ENCODE results near the gene NSG1. TPM values are rescaled to one million over a fixed set of nuclear protein-coding genes. Genes with fewer than 3 reads are reported as not detected.

NSG1 gene
- total and polyA plus RNA-seq, 7 donors: 1.4 to 9.6 (median 3.8) TPM

DNA sequence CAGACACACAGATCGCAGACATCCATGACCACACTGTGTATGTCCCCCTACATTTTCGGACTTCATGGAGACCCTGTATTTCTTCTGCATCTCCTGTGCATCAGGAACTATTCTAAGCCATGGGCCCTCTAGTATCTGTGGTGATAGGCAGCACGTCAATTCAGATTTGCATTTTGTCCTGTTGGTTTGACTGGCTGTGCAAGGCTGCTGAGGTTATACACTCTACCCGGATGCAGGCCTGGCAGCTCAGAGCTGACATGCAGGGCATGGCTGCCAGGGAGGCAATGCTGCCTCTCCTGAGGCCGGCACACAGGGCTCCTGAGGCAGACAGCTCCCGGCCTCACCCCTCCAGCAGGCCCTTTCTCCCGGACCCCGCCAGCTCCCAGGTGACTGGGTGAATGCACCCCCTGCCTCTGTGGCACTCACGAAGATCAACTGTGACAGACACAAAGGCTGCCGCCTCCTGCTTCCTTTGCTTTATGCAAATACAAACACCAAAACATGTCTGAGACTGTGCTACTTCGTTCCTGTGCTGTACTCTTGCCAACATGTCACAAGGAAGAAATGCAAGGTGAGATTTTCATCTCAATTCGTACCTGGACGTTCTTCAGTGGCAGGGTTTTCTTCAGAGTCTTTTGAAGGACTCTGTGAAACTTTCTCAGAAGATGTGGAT lies 51.0 kb downstream of the NSG1 start:
- Histone ChIP-seq H3K9me3 (no peaks in the 10 kb centered on the region), H3K4me3 (no peak overlapping the region), H3K27ac (no peak overlapping the region), H3K4me1 (no peaks in the 10 kb centered on the region), H3K36me3 (peaks cover 0 to 54% (median 15%) of the 10 kb centered on the region in 4 donors), H3K27me3 (no peaks in the 10 kb centered on the region)
- no peak for TF ChIP-seq POLR2AphosphoS5 (IDR thresholded peaks at IDR 0.05)
- TF ChIP-seq, protein P1, sequence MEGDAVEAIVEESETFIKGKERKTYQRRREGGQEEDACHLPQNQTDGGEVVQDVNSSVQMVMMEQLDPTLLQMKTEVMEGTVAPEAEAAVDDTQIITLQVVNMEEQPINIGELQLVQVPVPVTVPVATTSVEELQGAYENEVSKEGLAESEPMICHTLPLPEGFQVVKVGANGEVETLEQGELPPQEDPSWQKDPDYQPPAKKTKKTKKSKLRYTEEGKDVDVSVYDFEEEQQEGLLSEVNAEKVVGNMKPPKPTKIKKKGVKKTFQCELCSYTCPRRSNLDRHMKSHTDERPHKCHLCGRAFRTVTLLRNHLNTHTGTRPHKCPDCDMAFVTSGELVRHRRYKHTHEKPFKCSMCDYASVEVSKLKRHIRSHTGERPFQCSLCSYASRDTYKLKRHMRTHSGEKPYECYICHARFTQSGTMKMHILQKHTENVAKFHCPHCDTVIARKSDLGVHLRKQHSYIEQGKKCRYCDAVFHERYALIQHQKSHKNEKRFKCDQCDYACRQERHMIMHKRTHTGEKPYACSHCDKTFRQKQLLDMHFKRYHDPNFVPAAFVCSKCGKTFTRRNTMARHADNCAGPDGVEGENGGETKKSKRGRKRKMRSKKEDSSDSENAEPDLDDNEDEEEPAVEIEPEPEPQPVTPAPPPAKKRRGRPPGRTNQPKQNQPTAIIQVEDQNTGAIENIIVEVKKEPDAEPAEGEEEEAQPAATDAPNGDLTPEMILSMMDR (IDR thresholded peaks at IDR 0.05): no peak
- TF ChIP-seq EP300 (IDR thresholded peaks at IDR 0.05): no peak
- TF ChIP-seq POLR2A (IDR thresholded peaks at IDR 0.05): no peak
- WGBS, 2 donors: 93 to 96% methylated on average over 13 of the region's 13 CpGs
- intact Hi-C loops (cut with DNase I): no loop called here
- DNase-seq: no peak

DNA sequence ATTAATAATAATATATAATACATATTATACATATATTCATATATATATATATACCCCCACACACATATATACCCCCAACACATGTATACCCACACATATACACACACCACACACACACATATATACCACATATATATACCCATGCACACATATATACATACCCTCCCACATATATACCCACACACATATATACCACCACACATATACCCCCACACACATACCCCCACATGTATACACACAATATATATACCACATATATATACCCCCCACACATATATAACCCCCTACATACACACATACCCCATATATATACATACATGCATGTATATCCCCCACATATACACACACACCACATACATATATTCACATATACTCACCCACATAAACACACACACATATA lies 52.0 kb downstream of the NSG1 start:
- Histone ChIP-seq H3K27ac (no peak overlapping the region), H3K4me3 (no peak overlapping the region), H3K36me3 (peaks cover 0 to 44% (median 12%) of the 10 kb centered on the region in 4 donors), H3K27me3 (no peaks in the 10 kb centered on the region), H3K9me3 (no peaks in the 10 kb centered on the region), H3K4me1 (no peaks in the 10 kb centered on the region)
- no peak for DNase-seq
- intact Hi-C loops (cut with DNase I): no loop called here
- TF ChIP-seq EP300 (IDR thresholded peaks at IDR 0.05) (no peak), POLR2A (IDR thresholded peaks at IDR 0.05) (no peak), POLR2AphosphoS5 (IDR thresholded peaks at IDR 0.05) (no peak)
- TF ChIP-seq, protein P1 (IDR thresholded peaks at IDR 0.05): no peak

DNA sequence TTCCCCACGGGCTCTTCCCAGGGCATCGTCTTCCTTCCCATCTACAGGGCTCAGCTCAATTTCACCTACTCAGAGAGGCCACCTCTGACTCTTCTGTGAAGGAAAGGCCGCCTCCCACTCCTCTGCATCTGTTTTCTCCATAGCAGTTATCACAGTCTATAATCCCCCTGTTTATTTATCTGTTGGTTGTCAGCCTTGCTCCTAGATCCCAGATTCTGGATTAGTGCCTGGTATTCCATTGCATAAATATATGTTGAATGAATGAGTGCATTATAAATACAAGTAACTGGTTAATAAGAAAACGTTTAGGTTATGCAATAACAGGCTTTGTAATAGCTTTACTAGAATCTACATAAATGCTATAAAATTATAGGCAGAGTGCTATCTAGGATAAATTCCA lies 52.9 kb downstream of the NSG1 start:
- H3K4me1 ChIP-seq: no peaks in the 10 kb centered on the region
- 76% methylated on average over 4 of the region's 4 CpGs for WGBS, 2 donors
- H3K4me3 ChIP-seq: no peak overlapping the region
- intact Hi-C loops (cut with DNase I): no loop called here
- no peaks in the 10 kb centered on the region for H3K9me3 ChIP-seq
- no peak overlapping the region for H3K27ac ChIP-seq
- H3K36me3 ChIP-seq: peaks cover 0 to 40% (median 8%) of the 10 kb centered on the region in 4 donors
- no peak for DNase-seq
- H3K27me3 ChIP-seq: no peaks in the 10 kb centered on the region
- TF ChIP-seq, protein P1 (IDR thresholded peaks at IDR 0.05): no peak
- TF ChIP-seq POLR2A (IDR thresholded peaks at IDR 0.05) (no peak), POLR2AphosphoS5 (IDR thresholded peaks at IDR 0.05) (no peak), EP300 (IDR thresholded peaks at IDR 0.05) (no peak)

DNA sequence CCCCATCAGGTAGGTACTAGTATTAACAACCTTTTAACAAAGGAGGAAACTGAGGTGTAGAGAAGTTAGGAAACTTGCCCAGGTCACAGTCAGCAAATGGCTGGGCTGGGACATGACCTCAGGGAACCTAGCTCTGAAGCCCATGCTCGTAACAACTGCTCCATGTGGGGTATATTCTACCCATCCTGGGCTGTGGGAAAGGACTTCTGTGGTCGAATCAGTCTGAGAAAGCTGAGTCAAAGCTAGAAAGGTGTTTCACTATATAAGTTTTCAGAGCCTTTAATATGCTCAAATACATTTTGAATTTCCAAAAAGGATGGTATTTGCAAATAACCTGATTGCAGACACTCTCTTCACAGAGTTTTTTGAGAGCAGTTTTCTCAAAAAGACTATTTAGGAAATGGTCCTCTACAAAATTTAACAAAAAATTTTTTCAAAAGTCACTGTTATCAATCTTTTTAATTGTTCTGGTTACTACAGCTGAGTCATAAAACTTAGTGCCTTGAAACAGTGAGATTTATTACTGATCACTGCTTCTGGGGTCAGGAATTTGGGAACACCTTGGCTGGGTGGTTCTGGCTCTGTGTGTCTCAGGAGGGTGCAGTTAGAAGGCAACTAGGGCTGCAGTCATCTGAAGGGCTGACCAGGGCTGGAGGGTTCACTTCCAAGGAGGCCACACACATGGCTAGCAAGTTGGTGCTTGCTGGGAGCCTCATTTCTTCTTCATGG lies 53.6 kb downstream of the NSG1 start:
- TF ChIP-seq POLR2AphosphoS5 (IDR thresholded peaks at IDR 0.05) (no peak), EP300 (IDR thresholded peaks at IDR 0.05) (no peak), POLR2A (IDR thresholded peaks at IDR 0.05) (no peak)
- TF ChIP-seq, protein P1 (IDR thresholded peaks at IDR 0.05): no peak
- Histone ChIP-seq H3K4me1 (no peaks in the 10 kb centered on the region), H3K27ac (no peak overlapping the region), H3K9me3 (no peaks in the 10 kb centered on the region), H3K4me3 (no peak overlapping the region), H3K27me3 (no peaks in the 10 kb centered on the region), H3K36me3 (peaks cover 0 to 36% (median 8%) of the 10 kb centered on the region in 4 donors)
- no peak for DNase-seq
- 75 to 90% methylated on average over 2 of the region's 2 CpGs for WGBS, 2 donors
- intact Hi-C loops (cut with DNase I): no loop called here

Data from sigmoid colon (tissue), 7 donors.